ENCODE data around the gene MTO1. TPM values are rescaled to one million over a fixed set of nuclear protein-coding genes. Genes with fewer than 3 reads are reported as not detected.
A peak's percentile ranks its signal among the peaks of the same experiment; 100 is the strongest.

The MTO1 gene
- total and polyA plus RNA-seq, 2 donors (not counting 1 experiment from before 2014, with no cell fraction given): 21.5 to 52.4 TPM

DNA sequence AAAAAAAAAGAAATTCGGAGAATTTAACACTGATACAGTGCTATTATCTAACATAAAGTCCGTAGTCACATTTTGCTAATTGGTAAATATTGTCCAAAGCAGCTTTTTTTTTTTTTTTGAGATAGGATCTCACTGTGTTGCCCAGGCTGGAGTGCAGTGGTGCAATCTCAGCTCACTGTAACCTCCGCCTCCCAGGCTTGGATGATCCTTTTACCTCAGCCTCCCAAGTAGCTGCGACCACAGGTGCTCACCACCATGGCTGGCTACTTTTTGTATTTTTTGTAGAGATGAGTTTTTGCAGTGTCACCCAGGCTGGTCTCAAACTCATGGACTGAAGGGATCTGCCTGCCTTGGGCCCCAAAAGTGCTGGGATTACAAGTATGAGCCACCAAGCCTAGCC, 15.9 kb downstream of the MTO1 start:
- DNase-seq (ENCODE audit: low read depth in 2 of 2): no peak
- no peak overlapping the region for H3K9ac ChIP-seq (ENCODE audit: insufficient read depth, low read length)
- no peak overlapping the region for H3K27ac ChIP-seq (ENCODE audit: insufficient read depth, low read length)
- H2AFZ ChIP-seq (ENCODE audit: low read length): no peak overlapping the region
- no peak overlapping the region for H3K4me3 ChIP-seq (replicated peaks in 1 of 4; ENCODE audit: control extremely low read depth in 1 of 4, insufficient read depth in 1 of 4, low read depth in 3 of 4, low read length in 4 of 4)
- no peak overlapping the region for H3K4me2 ChIP-seq (ENCODE audit: extremely low read depth, insufficient read depth, low read length)
- no peaks in the 10 kb centered on the region for H4K20me1 ChIP-seq (ENCODE audit: control insufficient read depth, extremely low read depth, insufficient read depth, low read length)
- no peaks in the 10 kb centered on the region for H3K27me3 ChIP-seq (ENCODE audit: control insufficient read depth, insufficient read depth, low read length)
- H3K36me3 ChIP-seq (ENCODE audit: control insufficient read depth, insufficient read depth, low read length): peaks cover 12% of the 10 kb centered on the region
- no peaks in the 10 kb centered on the region for H3K4me1 ChIP-seq (ENCODE audit: control insufficient read depth, extremely low read depth, insufficient read depth, low read length)
- H3K79me2 ChIP-seq (ENCODE audit: control insufficient read depth, insufficient read depth, low read length): no peaks in the 10 kb centered on the region
- H3K9me3 ChIP-seq (ENCODE audit: control insufficient read depth, insufficient read depth, low read depth, low read length): no peaks in the 10 kb centered on the region
- TF ChIP-seq EZH2 (IDR thresholded peaks at IDR 0.05; ENCODE audit: low read length, missing control alignments): no peak
- TF ChIP-seq, protein P1, sequence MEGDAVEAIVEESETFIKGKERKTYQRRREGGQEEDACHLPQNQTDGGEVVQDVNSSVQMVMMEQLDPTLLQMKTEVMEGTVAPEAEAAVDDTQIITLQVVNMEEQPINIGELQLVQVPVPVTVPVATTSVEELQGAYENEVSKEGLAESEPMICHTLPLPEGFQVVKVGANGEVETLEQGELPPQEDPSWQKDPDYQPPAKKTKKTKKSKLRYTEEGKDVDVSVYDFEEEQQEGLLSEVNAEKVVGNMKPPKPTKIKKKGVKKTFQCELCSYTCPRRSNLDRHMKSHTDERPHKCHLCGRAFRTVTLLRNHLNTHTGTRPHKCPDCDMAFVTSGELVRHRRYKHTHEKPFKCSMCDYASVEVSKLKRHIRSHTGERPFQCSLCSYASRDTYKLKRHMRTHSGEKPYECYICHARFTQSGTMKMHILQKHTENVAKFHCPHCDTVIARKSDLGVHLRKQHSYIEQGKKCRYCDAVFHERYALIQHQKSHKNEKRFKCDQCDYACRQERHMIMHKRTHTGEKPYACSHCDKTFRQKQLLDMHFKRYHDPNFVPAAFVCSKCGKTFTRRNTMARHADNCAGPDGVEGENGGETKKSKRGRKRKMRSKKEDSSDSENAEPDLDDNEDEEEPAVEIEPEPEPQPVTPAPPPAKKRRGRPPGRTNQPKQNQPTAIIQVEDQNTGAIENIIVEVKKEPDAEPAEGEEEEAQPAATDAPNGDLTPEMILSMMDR (conservative IDR thresholded peaks at IDR 0.05 in 1 of 2, IDR thresholded peaks at IDR 0.05 in 1 of 2; ENCODE audit: low read depth in 1 of 2, low read length in 2 of 2): no peak

DNA sequence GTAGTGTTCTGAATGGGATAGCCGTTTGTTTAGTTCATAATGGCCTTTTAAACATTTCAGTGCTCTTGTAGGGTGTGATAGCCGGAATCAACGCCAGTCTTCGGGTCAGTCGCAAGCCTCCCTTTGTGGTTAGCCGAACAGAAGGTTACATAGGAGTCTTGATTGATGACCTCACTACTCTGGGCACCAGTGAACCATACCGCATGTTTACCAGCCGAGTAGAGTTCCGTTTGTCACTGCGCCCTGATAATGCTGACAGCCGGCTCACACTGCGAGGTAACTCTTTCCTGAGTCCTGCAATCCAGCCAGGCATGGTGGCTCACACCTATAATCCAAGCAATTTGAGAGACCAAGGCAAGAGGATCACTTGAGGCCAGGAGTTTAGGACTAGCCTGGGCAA, 20.4 kb downstream of the MTO1 start:
- H3K36me3 ChIP-seq (ENCODE audit: control insufficient read depth, insufficient read depth, low read length): peaks cover 15% of the 10 kb centered on the region
- no peaks in the 10 kb centered on the region for H3K9me3 ChIP-seq (ENCODE audit: control insufficient read depth, insufficient read depth, low read depth, low read length)
- TF ChIP-seq, protein P1 (conservative IDR thresholded peaks at IDR 0.05 in 1 of 2, IDR thresholded peaks at IDR 0.05 in 1 of 2; ENCODE audit: low read depth in 1 of 2, low read length in 2 of 2): no peak
- TF ChIP-seq EZH2 (IDR thresholded peaks at IDR 0.05; ENCODE audit: low read length, missing control alignments): no peak
- H3K27me3 ChIP-seq (ENCODE audit: control insufficient read depth, insufficient read depth, low read length): no peaks in the 10 kb centered on the region
- no peak overlapping the region for H2AFZ ChIP-seq (ENCODE audit: low read length)
- no peaks in the 10 kb centered on the region for H3K79me2 ChIP-seq (ENCODE audit: control insufficient read depth, insufficient read depth, low read length)
- peak in 1 of 2 donors; percentile 44 for DNase-seq (ENCODE audit: low read depth in 2 of 2)
- no peak overlapping the region for H3K4me2 ChIP-seq (ENCODE audit: extremely low read depth, insufficient read depth, low read length)
- no peak overlapping the region for H3K27ac ChIP-seq (ENCODE audit: insufficient read depth, low read length)
- H3K4me3 ChIP-seq (replicated peaks in 1 of 4; ENCODE audit: control extremely low read depth in 1 of 4, insufficient read depth in 1 of 4, low read depth in 3 of 4, low read length in 4 of 4): no peak overlapping the region
- H3K4me1 ChIP-seq (ENCODE audit: control insufficient read depth, extremely low read depth, insufficient read depth, low read length): no peaks in the 10 kb centered on the region
- H4K20me1 ChIP-seq (ENCODE audit: control insufficient read depth, extremely low read depth, insufficient read depth, low read length): no peaks in the 10 kb centered on the region
- no peak overlapping the region for H3K9ac ChIP-seq (ENCODE audit: insufficient read depth, low read length)

DNA sequence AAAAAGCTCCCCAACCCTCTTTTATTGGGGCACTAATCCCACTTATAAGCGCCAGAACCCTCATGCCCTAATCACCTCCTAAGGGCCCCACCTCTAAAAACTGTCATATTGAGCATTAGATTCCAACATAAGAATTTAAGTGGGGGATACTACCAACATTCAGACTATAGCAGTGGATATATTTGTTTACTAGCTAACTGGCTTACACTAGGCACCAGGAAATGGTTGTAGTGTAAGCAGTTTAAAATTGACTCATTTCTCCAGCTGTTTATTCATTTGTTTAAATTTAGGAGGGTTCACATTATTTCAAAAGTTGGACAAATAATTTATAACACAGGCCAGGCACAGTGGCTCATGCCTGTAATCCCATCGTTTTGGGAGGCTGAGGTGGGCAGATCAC, 22.9 kb downstream of the MTO1 start:
- no peak overlapping the region for H2AFZ ChIP-seq (ENCODE audit: low read length)
- H4K20me1 ChIP-seq (ENCODE audit: control insufficient read depth, extremely low read depth, insufficient read depth, low read length): no peaks in the 10 kb centered on the region
- TF ChIP-seq, protein P1 (conservative IDR thresholded peaks at IDR 0.05 in 1 of 2, IDR thresholded peaks at IDR 0.05 in 1 of 2; ENCODE audit: low read depth in 1 of 2, low read length in 2 of 2): no peak
- no peak for TF ChIP-seq EZH2 (IDR thresholded peaks at IDR 0.05; ENCODE audit: low read length, missing control alignments)
- DNase-seq (ENCODE audit: low read depth in 2 of 2): no peak
- H3K36me3 ChIP-seq (ENCODE audit: control insufficient read depth, insufficient read depth, low read length): peaks cover 15% of the 10 kb centered on the region
- no peaks in the 10 kb centered on the region for H3K27me3 ChIP-seq (ENCODE audit: control insufficient read depth, insufficient read depth, low read length)
- no peak overlapping the region for H3K4me3 ChIP-seq (replicated peaks in 1 of 4; ENCODE audit: control extremely low read depth in 1 of 4, insufficient read depth in 1 of 4, low read depth in 3 of 4, low read length in 4 of 4)
- no peaks in the 10 kb centered on the region for H3K9me3 ChIP-seq (ENCODE audit: control insufficient read depth, insufficient read depth, low read depth, low read length)
- H3K79me2 ChIP-seq (ENCODE audit: control insufficient read depth, insufficient read depth, low read length): no peaks in the 10 kb centered on the region
- H3K9ac ChIP-seq (ENCODE audit: insufficient read depth, low read length): no peak overlapping the region
- no peak overlapping the region for H3K27ac ChIP-seq (ENCODE audit: insufficient read depth, low read length)
- no peaks in the 10 kb centered on the region for H3K4me1 ChIP-seq (ENCODE audit: control insufficient read depth, extremely low read depth, insufficient read depth, low read length)
- no peak overlapping the region for H3K4me2 ChIP-seq (ENCODE audit: extremely low read depth, insufficient read depth, low read length)

Measured in fibroblast of lung (primary cell).